ENCODE data around the gene PEX3.
"Not testable (repeated sequence)": the region's sequence is repeated elsewhere in the genome, so short reads cannot be mapped to it uniquely, and the experiment has no call there.

The PEX3 gene, protein sequence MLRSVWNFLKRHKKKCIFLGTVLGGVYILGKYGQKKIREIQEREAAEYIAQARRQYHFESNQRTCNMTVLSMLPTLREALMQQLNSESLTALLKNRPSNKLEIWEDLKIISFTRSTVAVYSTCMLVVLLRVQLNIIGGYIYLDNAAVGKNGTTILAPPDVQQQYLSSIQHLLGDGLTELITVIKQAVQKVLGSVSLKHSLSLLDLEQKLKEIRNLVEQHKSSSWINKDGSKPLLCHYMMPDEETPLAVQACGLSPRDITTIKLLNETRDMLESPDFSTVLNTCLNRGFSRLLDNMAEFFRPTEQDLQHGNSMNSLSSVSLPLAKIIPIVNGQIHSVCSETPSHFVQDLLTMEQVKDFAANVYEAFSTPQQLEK

DNA sequence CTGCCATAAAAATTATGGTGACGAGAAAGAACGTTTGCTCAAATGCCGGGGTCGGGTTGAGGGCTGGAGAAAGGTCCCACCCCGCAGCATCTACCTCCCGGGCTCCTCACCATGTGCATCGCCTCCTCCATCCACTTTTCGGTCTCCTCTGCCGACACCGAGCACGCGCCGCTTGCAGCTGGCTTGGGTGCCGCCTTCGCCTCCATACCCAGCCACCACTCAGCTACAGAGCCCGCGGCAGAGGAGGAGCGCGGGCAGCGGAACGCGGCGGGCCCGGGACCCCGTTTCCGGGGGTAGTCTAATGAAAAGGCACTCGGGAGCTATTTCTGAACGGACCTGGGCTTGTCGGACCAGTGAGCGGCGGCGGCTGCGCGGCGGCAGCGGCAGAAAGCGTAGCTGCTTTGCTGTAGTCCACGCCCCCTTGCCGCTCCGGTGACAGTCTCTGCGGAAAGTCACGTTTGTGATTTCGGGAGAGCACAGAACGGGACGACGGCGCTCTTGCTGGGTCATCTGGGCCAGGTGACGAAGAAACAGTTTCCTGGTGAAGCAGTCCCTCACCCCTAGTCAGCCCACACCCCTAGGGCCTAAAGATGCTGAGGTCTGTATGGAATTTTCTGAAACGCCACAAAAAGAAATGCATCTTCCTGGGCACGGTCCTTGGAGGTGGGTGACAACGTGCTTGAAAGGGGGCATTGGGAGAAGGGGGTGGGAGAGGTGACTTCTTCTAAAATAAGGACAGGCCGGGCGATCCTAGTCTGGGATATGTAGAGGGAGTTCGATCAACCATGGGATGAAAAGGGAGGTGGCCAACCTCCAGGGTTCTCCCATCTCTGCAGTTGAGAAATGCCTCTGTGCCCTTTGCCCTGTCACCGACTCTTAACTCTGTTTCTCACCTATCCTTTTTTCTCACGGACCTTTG lies at the start of gene PEX3, which contains the start of gene ADAT2:
TSS of gene PEX3 (plus strand) at position 353 of the 919 bp plus-strand sequence. CDS start at position 591, 238 bp downstream.
TSS of gene ADAT2 (minus strand) at position 243 of the 919 bp plus-strand sequence. CDS start at position 206, 37 bp downstream.
- DNase-seq: peak; percentile 83

DNA sequence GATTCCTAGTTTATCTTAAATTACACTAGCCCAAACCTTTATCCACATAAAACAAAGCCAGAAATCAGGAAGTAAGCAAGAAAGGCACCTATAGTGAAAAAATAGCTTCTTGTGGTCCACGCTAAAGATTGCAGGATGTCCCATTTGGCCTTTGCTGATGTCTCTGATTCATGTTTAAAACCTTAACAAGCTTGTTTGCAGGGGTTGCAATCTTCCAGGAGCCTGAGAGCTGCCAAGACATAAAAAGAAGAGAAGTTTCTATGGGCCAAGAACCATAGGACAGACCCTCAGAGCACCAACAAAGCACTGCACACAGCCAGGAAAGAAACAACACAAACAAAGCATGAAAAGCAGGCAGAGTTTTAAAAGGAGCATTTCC lies 49.5 kb upstream of the PEX3 start:
- DNase-seq: no peak

DNA sequence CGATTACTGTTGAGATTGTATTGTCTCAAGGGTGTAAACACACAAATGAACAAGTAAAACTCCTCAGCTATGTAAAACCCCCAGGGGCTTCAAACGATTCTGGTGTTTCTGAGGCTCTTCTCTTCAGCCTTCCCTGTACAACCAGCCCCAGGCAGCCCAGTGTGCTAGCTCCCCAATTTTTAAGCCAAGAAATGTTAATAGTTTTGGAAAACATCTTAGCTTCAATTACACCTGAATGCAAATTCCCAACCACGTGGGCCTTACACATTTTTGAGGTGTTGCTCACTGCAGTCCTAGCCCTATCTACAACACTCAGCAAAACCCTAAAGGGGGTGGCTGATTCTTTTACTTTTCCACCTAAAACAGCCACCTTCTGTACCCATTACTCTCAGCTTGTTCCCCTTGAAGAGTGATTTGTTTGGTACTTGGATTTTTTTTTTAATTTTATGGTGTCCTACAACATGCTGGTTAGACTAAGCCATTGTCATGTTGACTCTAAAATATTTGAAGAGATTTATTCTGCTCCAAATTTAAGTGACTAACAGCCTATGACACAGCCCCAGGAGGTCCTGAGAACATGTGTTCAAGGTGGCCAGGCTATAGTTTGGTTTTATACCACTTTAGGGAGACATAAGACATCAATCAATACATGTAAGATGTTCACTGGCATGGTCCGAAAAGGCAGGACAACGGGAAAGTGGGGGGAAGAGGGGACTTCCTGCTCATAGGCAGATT lies 48.8 kb upstream of the PEX3 start:
- no peak for DNase-seq

DNA sequence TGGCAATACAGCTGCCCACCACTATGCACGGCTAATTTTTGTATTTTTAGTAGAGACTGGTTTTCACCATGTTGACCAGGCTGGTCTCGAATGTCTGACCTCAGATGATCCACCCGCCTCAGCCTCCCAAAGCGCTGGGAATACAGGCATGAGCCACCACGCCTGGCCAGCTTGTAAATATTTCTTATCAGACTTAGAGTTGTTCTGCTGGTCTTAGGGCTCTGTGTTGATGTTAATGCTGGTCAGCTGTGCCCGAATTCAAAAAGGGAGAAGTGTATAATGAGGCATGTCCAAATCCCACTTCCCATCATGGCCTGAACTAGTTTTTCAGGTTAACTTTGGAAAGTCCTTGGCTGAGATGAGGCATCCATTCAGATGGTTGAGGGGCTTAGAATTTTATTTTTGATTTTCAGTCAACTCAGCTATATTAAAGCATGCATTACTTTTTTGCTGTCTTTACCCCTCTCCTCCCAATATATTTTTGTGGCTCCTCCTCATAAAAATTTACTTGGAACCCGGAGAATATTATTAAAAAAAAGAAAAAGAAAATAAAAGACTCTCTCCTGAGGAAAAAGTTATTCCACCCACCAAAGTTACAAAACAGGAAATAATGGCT lies 47.8 kb upstream of the PEX3 start:
- DNase-seq: no peak

DNA sequence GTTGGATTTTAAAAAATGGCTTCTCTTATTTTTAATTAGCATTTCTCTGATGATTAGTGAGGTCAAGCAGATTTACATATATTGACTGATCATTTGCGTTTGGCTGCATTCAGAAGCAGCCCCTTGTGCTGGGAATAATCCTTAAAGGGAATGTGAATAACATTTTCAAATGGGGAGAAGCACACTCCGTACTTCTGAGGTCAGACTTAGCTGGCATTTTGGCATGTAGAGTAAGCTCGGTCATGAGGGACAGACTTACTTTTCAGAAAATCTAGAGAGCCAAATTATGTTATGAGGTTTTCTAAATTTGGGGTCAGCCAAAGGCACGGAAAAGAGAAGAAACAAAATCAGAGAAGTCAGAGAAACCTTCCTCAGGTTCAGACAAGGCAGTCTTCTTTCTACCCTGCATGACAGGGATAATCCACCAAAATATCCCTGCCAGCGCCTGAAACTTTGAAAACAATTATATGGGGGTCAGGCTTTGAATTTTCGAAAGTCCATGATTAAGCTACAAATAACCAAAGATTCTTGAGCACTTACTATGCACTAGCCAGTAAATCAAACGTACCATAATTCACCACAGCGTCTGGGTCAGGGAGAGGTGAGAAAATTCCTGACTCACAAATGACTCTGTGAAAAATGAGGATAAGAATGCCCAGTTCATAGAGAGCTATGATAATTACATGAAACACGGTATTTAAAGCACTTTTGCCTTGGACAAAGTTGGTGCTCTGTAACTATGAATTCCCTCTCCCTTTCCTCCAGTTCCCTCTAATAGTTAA lies 45.0 kb upstream of the PEX3 start:
- no peak for DNase-seq

DNA sequence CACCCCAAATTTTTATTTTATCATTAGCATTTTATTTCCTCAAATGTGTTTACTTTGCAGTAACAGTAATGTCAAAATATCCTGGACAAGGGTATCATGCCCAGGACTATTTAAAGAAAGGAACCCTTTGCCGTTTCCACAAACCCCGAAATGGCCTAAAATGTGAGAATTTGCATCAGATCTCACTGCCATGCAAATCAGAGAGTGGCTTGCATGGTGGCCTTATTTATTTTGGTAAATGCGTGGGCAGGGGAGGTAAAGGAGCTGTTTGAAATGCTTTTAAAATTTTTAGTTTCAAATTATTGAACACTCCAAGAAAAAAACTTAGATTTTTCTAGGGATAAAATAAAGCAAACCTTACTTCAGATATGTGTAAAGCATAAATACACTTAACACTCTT lies 43.9 kb upstream of the PEX3 start:
- no peak for DNase-seq

DNA sequence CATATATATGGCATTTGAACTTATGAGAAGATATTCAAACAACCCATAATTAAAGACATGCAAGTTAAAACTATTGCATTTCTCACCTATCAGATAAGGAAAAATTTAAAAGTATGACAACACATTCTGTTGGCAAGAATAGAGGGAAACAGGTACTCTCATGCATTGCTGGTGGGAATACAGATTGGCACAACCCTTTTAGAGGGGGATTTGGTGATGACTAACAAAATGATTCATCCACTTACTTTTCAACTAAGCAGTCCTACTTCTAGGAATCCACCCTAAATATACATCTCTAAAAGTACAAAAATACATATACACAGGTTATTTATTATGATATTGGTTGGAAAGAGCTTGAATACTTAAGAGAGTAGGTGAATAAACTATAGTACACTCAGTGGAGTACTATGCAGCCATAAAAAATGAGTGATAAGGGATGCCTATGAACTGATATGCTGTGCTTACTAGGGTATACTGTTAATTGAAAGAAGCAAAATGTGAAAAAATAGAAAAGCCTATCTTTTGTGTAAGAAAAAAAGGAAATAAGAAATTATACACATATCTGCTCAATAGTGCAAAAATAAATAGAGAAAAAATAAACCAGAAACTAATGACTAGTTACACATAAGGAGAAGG lies 42.3 kb upstream of the PEX3 start:
- no peak for DNase-seq

DNA sequence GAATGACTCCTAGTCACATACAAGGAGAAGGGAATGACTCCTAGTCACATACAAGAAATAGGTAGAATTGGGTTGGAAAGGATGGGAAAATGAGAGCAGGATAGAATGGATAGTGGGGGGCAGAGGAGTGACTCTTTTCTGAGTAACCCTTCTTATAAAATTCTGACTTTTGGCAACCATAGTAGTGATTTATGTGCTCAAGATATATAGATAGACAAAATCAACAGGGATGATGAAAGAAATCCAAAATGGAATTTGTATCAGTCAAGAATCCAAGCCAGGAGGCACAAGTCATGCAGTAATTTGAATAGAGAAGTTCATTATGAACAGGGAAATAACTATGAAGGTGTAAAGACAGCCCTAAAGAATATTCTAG lies 41.8 kb upstream of the PEX3 start:
- no peak for DNase-seq

DNA sequence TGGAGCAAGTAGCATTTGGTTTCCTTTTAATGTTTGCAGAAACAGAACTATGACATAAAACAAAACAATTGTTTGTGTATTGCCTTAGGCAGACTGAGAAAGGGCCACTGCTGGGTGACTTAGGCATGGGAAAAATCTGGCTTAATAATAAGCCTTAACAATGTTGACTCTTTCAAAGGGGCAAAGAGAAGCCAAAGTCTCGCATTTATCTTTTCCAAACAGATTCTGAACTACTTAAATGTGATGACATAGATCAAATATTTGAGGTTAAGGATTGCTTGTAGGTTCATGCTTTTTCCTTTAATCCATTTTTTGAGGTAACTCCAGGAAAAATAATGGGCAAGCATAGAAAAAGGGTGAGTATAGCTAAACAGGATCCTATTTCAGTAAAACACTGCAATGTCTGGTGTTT lies 39.7 kb upstream of the PEX3 start:
- no peak for DNase-seq

DNA sequence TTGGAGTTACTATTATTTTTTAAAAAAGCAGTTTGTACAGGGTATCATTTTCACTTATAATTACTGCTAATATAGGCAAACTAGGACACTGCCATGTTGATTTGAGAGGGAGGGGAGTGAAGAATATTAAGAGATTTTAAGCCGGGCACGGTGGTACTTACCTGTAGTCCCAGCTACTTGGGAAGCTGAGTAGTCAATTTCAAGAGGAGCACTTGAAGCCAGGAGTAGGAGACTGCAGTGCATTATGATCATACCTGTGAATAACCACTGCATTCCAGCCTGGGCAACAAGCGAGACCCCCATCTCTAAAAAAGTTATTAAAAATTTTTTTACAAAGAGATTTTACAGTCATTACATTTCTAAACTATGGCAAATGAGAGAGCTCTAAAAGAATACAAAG lies 35.8 kb upstream of the PEX3 start:
- no peak for DNase-seq

DNA sequence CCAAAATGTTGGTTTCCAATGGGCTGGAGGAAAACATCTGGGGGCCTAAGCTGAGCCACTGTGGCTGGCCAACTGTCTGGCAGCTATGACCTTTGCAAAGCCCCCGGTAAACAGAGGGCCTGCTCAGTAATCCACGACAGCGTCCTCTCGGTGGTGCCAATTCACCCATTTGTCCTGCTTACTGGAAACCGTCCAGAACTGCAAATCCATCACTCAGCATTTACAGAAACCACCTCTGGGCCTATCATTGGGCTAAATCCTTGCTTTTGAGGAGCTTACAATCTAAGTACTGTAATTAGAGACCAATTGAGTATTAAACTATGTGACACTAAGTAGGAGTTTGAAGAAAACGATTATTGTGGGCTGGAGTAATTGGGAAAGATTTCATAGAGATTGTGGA lies 31.1 kb upstream of the PEX3 start:
- no peak for DNase-seq

DNA sequence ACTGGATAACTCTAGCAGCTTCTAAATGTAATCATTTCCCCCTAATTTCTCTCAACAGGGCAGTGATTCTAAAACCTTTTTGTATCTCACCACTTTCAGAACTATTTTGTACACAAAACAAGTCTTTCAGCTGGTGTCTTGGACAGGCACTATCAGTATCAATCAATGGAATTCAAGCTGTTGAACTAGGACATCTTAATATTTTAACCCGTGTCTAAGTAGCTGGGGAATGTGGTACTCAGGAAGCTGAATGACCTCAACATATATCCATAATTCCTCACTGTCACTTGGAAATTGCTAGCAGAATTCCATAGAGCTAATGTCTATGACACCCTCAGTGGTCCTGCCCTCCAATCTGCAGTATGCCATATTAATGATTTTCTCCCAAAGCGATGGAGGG lies 24.6 kb upstream of the PEX3 start:
- DNase-seq: no peak

DNA sequence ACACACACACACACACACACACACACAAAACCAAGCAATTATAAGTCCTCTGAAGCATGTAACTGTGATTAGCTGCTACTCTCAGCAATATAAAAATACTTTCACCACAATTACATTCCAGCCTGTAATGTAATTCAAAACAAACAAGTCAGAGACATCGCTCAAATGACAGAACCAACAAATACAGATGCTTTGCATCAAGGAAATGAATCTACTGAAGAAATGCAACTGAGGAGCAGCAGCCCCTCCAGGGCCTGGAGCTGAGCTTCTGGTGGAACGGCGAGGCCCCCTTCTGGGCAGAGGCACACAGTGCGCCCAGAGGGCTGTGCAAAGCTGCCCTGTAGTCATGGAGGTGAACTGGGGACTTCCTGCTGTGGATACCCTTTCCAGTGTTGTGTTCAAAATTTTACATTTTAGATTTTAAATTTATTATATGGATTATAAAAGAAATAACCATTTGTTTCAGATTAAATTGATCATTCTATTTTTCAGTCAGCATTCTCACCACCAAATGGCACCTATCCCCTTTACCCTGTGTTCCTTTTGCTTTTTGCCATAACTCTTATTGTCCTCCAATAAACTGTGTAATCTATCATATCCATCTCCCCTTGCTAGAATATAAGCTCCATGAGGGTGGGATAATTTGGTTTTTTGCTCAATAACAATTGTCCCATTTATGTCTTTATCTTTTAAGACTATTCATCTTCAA lies 23.3 kb upstream of the PEX3 start:
- peak; percentile 66 for DNase-seq

DNA sequence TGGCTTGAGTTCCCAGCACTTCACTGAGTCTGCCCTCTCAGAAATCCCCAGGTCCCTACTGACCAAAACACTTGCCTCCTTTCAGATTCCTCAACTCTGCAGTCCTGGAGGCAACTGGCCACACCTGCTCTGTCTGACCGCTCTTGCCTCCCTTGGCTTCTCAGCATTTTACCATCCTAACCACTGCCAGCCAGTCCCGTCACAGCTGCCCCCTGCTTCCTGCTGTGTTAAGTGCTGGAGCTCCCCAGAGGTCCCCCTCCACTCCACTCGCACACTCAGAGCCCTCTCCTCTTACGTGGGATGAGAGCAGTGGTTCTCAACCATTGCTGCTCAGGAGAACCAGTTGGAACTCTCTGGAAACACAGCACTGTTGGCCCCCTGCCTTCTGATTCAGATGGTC lies 20.6 kb upstream of the PEX3 start:
- DNase-seq: no peak

DNA sequence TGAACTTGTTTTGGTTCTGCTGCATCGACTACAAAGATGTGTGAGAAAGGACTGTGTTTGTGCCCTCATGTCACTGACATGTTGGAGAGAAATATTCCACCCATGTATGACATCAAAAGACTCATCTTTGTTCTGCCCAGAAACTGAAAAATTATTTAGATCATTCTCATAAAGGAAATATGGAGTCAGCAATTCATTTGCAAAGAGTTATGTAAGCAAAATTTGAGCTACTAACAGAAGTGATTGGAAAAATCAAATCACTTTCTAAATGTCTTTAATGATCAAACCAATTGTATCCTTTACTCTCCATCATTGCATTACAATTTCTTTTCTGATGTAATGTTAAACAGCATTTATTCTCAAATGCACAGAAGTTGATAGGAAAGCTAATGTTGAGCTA lies 19.4 kb upstream of the PEX3 start:
- DNase-seq: no peak

DNA sequence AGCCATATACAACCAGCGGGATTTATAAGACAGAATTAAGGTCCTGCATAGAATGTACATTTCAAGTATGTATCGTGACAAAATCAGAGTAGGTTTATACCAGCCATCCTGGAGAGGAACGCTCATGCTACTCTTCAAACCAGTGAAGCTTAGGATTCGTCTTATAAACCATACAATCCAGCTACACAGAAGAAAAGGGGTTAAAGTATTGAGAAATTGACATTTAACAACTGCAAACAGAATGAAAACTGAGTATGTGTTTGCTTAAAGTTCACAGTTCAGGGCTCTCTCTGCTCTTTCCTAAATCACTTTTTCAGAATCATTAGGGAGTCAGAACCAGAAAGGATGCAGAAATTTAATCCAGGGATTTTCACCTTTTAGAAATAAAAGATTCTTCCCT lies 18.0 kb upstream of the PEX3 start:
- DNase-seq: no peak

DNA sequence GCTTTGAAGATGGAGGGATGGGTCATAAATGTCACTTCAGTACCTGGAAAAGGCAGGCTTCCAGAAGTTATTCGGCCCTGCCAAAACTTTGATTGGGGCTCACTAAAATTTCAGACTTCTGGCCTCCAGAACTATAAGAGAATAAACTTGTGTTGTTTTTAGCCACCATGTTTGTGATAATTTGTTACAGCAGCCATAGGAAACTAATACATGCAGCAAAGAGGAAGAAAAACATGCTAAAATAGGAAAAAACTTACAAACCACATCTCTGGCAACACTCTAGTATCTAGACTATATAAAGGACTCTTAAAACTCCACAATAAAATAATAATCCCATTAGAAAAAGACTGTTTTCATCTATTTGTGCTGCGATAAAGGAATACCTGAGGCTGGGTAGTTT lies 9.6 kb upstream of the PEX3 start:
- no peak for DNase-seq

DNA sequence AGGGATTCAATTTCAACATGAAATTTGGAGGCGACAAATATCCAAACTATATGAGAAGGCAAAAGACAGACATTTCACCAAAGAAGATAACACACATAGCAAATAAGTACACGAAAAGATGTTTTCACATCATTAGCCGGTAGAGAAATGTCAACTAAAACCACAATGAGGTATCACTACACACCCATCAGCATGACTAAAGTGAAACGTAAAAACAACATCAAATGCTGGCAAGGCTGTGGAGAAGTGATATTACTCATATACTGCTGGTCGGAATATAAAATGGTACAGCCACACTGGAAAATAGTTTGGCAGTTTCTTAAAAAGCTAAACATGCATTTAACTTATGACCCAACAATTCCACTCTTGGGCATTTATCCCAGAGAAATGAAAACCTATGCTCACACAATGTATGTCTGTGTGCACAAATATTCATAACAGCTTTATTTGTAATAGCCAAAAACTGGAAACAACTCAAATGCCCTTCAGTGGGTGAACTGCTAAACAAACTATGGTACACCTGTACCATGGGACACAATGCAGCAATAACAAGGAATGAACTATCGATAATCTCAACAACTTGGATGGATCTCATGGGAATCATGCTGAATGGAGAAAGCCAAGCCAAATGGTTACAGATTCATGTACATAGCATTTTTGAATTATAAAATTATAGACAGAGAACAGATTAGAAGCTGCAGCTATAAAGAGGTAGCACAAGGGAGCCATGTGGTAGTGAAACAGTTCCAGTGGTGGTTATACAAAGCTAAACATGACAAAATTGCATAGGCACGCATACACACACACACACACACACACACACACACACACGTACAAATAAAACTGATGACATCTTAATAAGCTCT lies 8.7 kb upstream of the PEX3 start:
- no peak for DNase-seq

DNA sequence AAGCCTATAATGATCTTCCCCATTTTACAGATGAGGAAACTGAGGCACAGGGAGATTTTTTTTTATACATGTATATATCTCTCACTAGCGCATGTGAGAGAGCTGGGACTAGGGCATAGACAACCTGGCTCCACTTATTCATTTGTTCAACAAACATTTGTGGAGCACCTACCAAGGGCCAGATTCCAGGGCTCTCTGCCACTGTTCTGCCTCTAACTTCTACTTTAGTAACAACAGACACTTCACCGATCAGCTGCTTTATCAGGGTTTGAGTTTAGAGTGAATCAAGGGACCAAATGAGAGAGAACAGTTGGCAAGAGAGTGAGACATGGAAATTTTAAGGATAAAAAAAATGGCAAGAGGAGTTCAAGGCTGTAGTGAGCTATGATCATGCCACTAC lies 7.5 kb upstream of the PEX3 start:
- no peak for DNase-seq

DNA sequence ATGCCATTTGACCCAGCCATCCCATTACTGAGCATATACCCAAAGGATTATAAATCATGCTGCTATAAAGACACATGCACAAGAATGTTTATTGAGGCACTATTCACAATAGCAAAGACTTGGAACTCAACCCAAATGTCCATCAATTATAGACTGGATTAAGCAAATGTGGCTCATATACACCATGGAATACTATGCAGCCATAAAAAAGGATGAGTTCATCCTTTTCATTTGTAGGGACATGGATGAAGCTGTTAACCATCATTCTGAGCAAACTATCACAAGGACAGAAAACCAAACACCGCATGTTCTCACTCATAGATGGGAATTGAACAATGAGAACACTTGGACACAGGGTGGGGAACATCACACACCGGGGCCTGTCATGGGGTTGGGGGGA lies 2.7 kb upstream of the PEX3 start:
- DNase-seq: not testable (repeated sequence)
